NCI-H1930 (cell line): ENCODE results near the gene NDEL1.

Source experiments
- DNase-seq, 2 experiments: peaks; one replicate each; lab custom pipeline; 2025; lab: John Stamatoyannopoulos, UW

The NDEL1 gene

GRCh38 chr17:8413938-8414337, 21.7 kb upstream of the NDEL1 start:
- no peak for DNase-seq

- no peak for DNase-seq
Measured at GRCh38 chr17:8417806-8418205, 17.9 kb upstream of the NDEL1 start.

- no peak for DNase-seq
Measured at GRCh38 chr17:8418471-8418870, 17.2 kb upstream of the NDEL1 start.

GRCh38 chr17:8419305-8419704, 16.4 kb upstream of the NDEL1 start:
- no peak for DNase-seq

GRCh38 chr17:8420041-8420934, 15.4 kb upstream of the NDEL1 start:
- DNase-seq, result no peak

GRCh38 chr17:8421571-8421970, 14.1 kb upstream of the NDEL1 start:
- no peak for DNase-seq

GRCh38 chr17:8426094-8426720, 9.5 kb upstream of the NDEL1 start:
- DNase-seq, result no peak

GRCh38 chr17:8426802-8427201, 8.9 kb upstream of the NDEL1 start:
- no peak for DNase-seq

- no peak for DNase-seq
Measured at GRCh38 chr17:8430966-8431365, 4.7 kb upstream of the NDEL1 start.

GRCh38 chr17:8436169-8436843, 622 bp downstream of the NDEL1 start:
- no peak for DNase-seq

GRCh38 chr17:8436844-8437171, 1.1 kb downstream of the NDEL1 start:
- DNase-seq, result no peak

GRCh38 chr17:8438441-8438840, 2.8 kb downstream of the NDEL1 start:
- no peak for DNase-seq

GRCh38 chr17:8439681-8440080, 4.0 kb downstream of the NDEL1 start:
- DNase-seq, result no peak

- DNase-seq, result no peak
Measured at GRCh38 chr17:8441690-8442089, 6.0 kb downstream of the NDEL1 start.

GRCh38 chr17:8442310-8442709, 6.6 kb downstream of the NDEL1 start:
- DNase-seq, result no peak

GRCh38 chr17:8443756-8444155, 8.1 kb downstream of the NDEL1 start:
- DNase-seq, result no peak

- no peak for DNase-seq
Measured at GRCh38 chr17:8444494-8444893, 8.8 kb downstream of the NDEL1 start.

GRCh38 chr17:8445536-8445935, 9.9 kb downstream of the NDEL1 start:
- DNase-seq, result no peak

- DNase-seq, result no peak
Measured at GRCh38 chr17:8447799-8448198, 12.1 kb downstream of the NDEL1 start.

GRCh38 chr17:8448310-8448709, 12.6 kb downstream of the NDEL1 start:
- DNase-seq, result no peak

GRCh38 chr17:8451933-8452614, 16.4 kb downstream of the NDEL1 start:
- DNase-seq, result no peak

- DNase-seq, result no peak
Measured at GRCh38 chr17:8453326-8453725, 17.6 kb downstream of the NDEL1 start.
